Right cardiac atrium (tissue), 5 donors: ENCODE measurements around the gene S100A13. TPM values are rescaled to one million over a fixed set of nuclear protein-coding genes. Genes with fewer than 3 reads are reported as not detected.
A peak's percentile ranks its signal among the peaks of the same experiment; 100 is the strongest.
"Not testable (repeated sequence)": the region's sequence is repeated elsewhere in the genome, so short reads cannot be mapped to it uniquely, and the experiment has no call there.

Source experiments
- ATAC-seq, 2 donors: fragments of 200-7000 bp; cut with Tn5 transposase; one replicate each; pipeline versions ENCODE4 v1.8.0 to v1.9.1; 2020; ENCODE audit warnings: moderate library complexity in 2 of 2, mild to moderate bottlenecking in 1 of 2
- DNase-seq, 3 donors: peaks; one replicate each; pipeline ENCODE4 v3.0.0-alpha.2; 2020
- H3K27ac ChIP-seq: one replicate; pipeline ENCODE4 v1.5.1; 2013; ENCODE audit warnings: mild to moderate bottlenecking, low read length, control low read depth, moderate library complexity
- H3K27me3 ChIP-seq: one replicate; pipeline ENCODE4 v1.6.1; 2013; ENCODE audit not compliant: control insufficient read depth, insufficient read depth
- H3K4me1 ChIP-seq: one replicate; pipeline ENCODE4 v1.6.1; 2013; ENCODE audit warnings: low read length; ENCODE audit not compliant: control insufficient read depth, insufficient read depth
- H3K4me3 ChIP-seq: one replicate; pipeline ENCODE4 v1.5.1; 2013; ENCODE audit warnings: low read length, control low read depth
- H3K9me3 ChIP-seq: one replicate; pipeline ENCODE4 v1.6.1; 2013; ENCODE audit warnings: low read length; ENCODE audit not compliant: control insufficient read depth
- WGBS: extraction: QIAGEN DNeasy Blood & Tissue Kit; methylation state at CpG from one replicate; pipeline ENCODE4 v1.1.7; 2013; 5-methylcytosine and 5-hydroxymethylcytosine counted together
- intact Hi-C, 4 donors: fragments of 100-400 bp; cut with DNase I; formaldehyde crosslinking; loops; one replicate each; pipeline versions ENCODE4 v1.11.0 to v1.14.0; 2022 to 2023
- polyA plus RNA-seq: library from polyadenylated mRNA; stranded (reverse); fragments of 200-250 nt; gene quantifications from one replicate; pipeline ENCODE4 v1.2.3, GENCODE V29; 2013
- total RNA-seq, 4 donors: library from RNA; stranded (reverse); fragmentation: NEBNext Ultra II Directional; extraction: Animal tissue kit (Norgen Biotek cat#: 25700); gene quantifications; one replicate each; pipeline ENCODE4 v1.2.1, GENCODE V29; 2021
- donor health status: healthy with polysubstance abuse.
- donor health status: DM: no; HTN: yes; CAD: no.
- donor health status: DM: no; HTN: no; CAD: no.
- donor health status: DM: no; HTN: yes; CAD: no; lungs with severe emphysema.
- donor health status: DM: yes; HTN: yes; CAD: no.

Gene S100A13
- total and polyA plus RNA-seq, 5 donors: 183 to 295 (median 226) TPM

DNA sequence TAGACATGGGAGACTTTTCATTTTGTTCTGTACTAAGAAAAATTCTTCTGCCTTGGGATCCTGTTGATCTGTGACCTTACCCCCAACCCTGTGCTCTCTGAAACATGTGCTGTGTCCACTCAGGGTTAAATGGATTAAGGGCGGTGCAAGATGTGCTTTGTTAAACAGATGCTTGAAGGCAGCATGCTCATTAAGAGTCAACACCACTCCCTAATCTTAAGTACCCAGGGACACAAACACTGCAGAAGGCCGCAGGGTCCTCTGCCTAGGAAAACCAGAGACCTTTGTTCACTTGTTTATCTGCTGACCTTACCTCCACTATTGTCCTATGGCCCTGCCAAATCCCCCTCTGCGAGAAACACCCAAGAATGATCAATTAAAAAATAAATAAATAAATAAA is 43.8 kb downstream of the S100A13 start:
- 86% methylated on average over 3 of the region's 3 CpGs for WGBS
- intact Hi-C loops, DNase-seq: not testable (repeated sequence)

DNA sequence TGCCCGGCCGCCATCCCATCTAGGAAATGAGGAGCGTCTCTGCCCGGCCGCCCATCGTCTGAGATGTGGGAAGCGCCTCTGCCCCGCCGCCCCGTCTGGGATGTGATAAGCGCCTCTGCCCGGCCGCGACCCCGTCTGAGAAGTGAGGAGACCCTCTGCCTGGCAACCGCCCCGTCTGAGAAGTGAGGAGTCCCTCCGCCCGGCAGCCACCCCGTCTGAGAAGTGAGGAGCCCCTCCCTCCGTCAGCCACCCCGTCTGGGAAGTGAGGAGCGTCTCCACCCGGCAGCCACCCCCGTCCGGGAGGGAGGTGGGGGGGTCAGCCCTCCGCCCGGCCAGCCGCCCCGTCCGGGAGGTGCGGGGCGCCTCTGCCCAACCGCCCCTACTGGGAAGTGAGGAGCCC is 44.5 kb downstream of the S100A13 start:
- H3K27ac ChIP-seq, H3K27me3 ChIP-seq, ATAC-seq, H3K9me3 ChIP-seq, H3K4me1 ChIP-seq, intact Hi-C loops, H3K4me3 ChIP-seq: not testable (repeated sequence)
- peak in 1 of 3 donors; percentile 62 for DNase-seq
- WGBS: 94% methylated on average over 32 of the region's 34 CpGs

More for the DNA sequence above, 43.8 kb downstream of the S100A13 start:
- not testable (repeated sequence) for H3K27ac ChIP-seq, H3K4me3 ChIP-seq, H3K9me3 ChIP-seq, H3K27me3 ChIP-seq, H3K4me1 ChIP-seq, ATAC-seq

DNA sequence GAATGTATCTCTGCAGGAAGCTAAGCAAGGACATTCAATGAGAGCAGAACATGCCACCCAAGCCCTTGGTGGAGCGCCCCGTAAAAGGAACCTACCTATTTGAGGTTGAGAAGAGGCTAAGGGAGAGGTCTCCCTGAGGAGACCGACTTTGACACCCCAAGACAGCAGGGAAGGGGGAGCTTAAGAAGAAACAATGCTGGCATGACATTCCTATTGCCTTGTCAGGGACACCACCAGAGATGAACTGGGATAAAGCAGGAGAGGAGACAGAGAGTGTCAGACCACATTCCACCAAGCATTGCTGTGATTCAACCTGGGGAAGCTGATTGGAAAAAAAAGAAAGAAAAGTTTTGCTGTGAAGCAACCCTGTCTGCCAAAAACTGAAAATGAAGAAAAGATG is 48.4 kb downstream of the S100A13 start:
- ATAC-seq: no peak
- WGBS: 88% methylated on average over 3 of the region's 3 CpGs
- Histone ChIP-seq H3K9me3 (no peaks in the 10 kb centered on the region), H3K4me3 (no peak overlapping the region), H3K27me3 (no peaks in the 10 kb centered on the region), H3K4me1 (no peaks in the 10 kb centered on the region), H3K27ac (no peak overlapping the region)
- intact Hi-C loops: loop anchor here in 2 of 4 donors (10.0 kb wide), 1 partner anchor 46 kb away; the partner anchor contains the start of genes S100A1 (in 2 of the 2) and S100A13 (in 2 of the 2)
- DNase-seq: no peak

DNA sequence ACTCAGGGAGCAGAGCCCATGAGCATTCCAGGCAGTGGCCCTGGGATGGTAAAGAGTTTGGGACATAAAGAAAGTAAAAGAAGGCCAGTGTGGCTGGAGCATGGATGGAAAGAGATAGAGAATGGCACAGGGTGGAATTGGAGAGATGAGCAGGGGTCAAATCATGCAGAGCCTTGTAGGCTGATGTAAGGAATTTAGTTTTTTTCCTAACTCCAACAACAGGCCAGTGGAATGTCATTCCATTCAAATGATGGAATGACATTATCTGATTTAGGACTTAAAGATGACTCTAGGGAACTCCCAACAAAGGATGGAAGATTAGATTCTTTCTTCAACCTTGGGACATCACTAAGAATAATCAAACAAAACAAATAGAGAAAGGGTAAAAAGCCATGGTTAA is 48.8 kb downstream of the S100A13 start:
- H3K4me1 ChIP-seq: no peaks in the 10 kb centered on the region
- DNase-seq (no peak), ATAC-seq (no peak)
- H3K27ac ChIP-seq: no peak overlapping the region
- no peaks in the 10 kb centered on the region for H3K9me3 ChIP-seq
- H3K4me3 ChIP-seq: no peak overlapping the region
- intact Hi-C loops: loop anchor here in 2 of 4 donors (10.0 kb wide), 1 partner anchor 46 kb away; the partner anchor contains the start of genes S100A1 (in 2 of the 2) and S100A13 (in 2 of the 2)
- no peaks in the 10 kb centered on the region for H3K27me3 ChIP-seq

DNA sequence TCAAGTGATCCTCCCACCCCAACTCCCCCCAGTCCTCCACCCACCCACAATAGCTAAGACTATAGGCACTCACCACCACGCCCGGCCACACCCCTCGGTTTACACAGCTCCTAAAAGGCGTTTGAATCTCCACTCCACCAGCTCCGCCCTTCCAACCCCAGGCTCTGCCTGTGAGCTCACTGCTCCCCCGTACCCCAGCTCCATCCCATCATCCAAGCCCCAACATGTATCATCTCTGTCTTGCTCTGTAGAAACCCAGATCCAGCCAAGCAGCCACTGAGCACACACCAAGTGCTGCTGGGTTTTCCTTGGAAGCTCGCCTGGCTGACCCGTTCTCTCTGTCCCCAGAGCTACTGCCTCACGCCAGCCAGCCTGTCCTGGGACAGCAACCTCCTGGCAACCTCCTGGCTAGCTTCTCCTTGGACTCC is 49.7 kb downstream of the S100A13 start:
- intact Hi-C loops: loop anchor here in 2 of 4 donors (10.0 kb wide), 1 partner anchor 47 kb away; the partner anchor contains the start of genes S100A1 (in 2 of the 2) and S100A13 (in 2 of the 2)

DNA sequence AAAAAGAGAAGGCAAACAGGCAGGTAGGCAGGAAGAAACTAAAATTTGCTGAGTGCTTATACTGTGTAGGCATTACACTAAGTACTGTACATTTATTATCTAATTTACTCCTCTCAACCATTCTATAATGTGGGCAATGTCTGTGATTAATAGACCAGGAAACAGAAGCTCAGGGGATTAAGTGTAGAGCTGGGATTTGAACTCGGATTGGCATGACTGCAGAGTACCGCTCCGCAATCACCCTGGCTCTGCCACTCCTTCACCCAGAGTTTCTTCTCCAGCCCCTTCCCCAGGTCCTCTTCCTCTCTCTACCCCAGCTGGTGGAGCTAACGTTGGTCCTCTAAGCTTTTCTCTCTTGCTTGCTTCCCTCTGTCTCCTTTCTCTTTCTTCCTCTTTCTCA is 50.2 kb downstream of the S100A13 start:
- no peak overlapping the region for H3K27ac ChIP-seq
- no peaks in the 10 kb centered on the region for H3K4me1 ChIP-seq
- no peak overlapping the region for H3K4me3 ChIP-seq
- intact Hi-C loops: loop anchor here in 2 of 4 donors (10.0 kb wide), 1 partner anchor 48 kb away; the partner anchor contains the start of genes S100A1 (in 2 of the 2) and S100A13 (in 2 of the 2)
- ATAC-seq: no peak
- no peak for DNase-seq
- H3K9me3 ChIP-seq: no peaks in the 10 kb centered on the region
- H3K27me3 ChIP-seq: no peaks in the 10 kb centered on the region
- 74% methylated on average over 4 of the region's 4 CpGs for WGBS

More for the DNA sequence above, 49.7 kb downstream of the S100A13 start:
- ATAC-seq (peak; percentile 58 to 93), DNase-seq (peak; percentile 56 to 90 (median 87))
- no peak overlapping the region for H3K4me3 ChIP-seq
- H3K27me3 ChIP-seq: no peaks in the 10 kb centered on the region
- no peak overlapping the region for H3K27ac ChIP-seq
- 60% methylated on average over 9 of the region's 9 CpGs for WGBS
- no peaks in the 10 kb centered on the region for H3K9me3 ChIP-seq
- H3K4me1 ChIP-seq: no peaks in the 10 kb centered on the region

DNA sequence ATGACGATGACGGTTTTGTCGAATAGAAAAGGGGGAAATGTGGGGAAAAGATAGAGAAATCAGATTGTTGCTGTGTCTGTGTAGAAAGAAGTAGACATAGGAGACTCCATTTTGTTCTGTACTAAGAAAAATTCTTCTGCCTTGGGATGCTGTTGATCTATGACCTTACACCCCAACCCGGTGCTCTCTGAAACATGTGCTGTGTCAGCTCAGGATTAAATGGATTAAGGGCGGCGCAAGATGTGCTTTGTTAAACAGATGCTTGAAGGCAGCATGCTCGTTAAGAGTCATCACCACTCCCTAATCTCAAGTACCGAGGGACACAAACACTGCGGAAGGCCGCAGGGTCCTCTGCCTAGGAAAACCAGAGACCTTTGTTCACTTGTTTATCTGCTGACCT is 51.8 kb downstream of the S100A13 start:
- intact Hi-C loops: loop anchor here in 2 of 4 donors (10.0 kb wide), 1 partner anchor 49 kb away; the partner anchor contains the start of genes S100A1 (in 2 of the 2) and S100A13 (in 2 of the 2)
- ATAC-seq, H3K4me3 ChIP-seq, DNase-seq, H3K27ac ChIP-seq, H3K27me3 ChIP-seq, H3K4me1 ChIP-seq, H3K9me3 ChIP-seq: not testable (repeated sequence)
- 83% methylated on average over 10 of the region's 10 CpGs for WGBS

DNA sequence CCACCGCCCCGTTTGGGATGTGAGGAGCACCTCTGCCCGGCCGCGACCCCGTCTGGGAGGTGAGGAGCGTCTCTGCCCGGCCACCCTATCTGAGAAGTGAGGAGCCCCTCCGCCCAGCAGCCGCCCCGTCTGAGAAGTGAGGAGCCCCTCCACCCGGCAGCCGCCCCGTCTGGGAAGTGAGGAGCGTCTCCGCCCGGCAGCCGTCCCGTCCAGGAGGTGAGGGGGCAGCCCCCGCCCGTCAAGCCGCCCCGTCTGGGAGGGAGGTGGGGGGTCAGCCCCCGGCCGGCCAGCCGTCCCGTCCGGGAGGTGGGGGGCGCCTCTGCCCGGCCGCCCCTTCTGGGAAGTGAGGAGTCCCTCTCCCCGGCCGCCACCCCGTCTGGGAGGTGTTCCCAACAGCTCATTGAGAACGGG is 52.2 kb downstream of the S100A13 start:
- intact Hi-C loops: loop anchor here in 2 of 4 donors (10.0 kb wide), 1 partner anchor 50 kb away; the partner anchor contains the start of genes S100A1 (in 2 of the 2) and S100A13 (in 2 of the 2)
- WGBS: 96% methylated on average over 35 of the region's 35 CpGs
- DNase-seq, H3K9me3 ChIP-seq, H3K27me3 ChIP-seq, H3K4me1 ChIP-seq, H3K27ac ChIP-seq, H3K4me3 ChIP-seq, ATAC-seq: not testable (repeated sequence)

DNA sequence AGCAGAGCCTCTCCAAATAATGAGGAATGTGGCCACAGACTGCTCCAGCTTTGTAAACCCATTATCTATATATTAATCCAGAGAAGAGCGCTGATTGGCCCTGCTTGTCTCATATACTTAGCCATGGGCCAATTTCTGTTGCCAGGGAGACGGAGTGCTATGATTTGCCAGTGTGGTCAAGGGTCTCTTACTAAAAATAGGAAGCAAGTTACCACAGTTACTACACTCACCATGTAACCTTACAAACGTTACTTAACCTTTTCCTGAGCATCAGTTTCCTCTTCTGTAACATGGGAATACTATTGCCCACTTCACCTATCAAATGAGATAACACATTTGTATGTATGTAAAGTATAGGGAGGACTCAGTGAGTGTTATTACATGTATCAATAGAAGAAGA is 54.0 kb downstream of the S100A13 start:
- DNase-seq: no peak
- WGBS: 66% methylated on average over 3 of the region's 3 CpGs
- intact Hi-C loops: loop anchor here in 3 of 4 donors (5.0 to 10.0 kb wide), 2 partner anchors 39 to 51 kb away; partner anchors contain the start of genes S100A1 (in 2 of the 3), S100A13 (in 2 of the 3) and S100A16 (in 1 of the 3)
- no peaks in the 10 kb centered on the region for H3K27me3 ChIP-seq
- peaks cover under 1% of the 10 kb centered on the region for H3K4me1 ChIP-seq
- H3K9me3 ChIP-seq: no peaks in the 10 kb centered on the region
- H3K27ac ChIP-seq: no peak overlapping the region
- no peak for ATAC-seq
- no peak overlapping the region for H3K4me3 ChIP-seq

DNA sequence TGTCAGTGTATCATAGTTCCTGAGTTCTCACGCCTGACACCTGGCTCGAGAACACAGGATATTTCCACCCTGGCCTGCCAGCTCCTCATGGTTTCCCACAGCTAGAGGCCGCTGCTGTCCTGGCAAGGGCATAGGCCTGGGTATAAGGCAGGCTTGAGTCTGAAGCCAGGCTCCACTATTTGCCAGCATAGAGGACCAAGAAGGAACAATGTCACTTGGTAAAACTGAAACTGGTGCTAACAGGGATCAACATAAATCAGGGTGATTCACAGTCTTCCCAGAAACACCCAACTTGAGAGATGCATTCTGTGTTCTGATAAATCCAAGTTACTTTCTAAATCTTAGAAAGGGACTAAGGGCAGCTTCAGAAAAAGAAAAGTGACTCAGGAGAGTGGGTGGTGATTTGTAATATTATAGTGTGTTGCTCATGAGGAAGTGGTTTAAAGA is 54.7 kb downstream of the S100A13 start:
- peaks cover 6% of the 10 kb centered on the region for H3K4me1 ChIP-seq

DNA sequence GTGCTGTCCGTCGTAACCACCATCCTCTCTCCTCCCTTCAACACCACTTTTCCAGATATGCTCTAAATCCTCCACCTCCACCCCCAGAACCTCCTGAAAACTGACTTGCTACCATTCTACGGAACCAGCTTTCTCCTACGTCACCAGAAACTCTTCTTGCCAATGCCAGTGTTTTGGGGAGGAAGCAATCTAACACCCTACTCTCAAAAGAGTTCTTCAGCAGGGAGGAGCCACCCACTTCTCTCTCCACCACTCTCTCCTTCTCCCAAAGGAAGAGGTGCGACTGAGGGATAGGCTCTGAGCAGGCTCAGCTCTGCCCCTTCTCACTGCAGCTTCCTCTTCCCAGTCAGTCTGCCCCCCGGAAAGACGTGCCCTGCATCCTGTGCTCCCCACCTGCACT is 55.6 kb downstream of the S100A13 start:
- ATAC-seq: no peak
- no peak overlapping the region for H3K27ac ChIP-seq

More for the DNA sequence above, 54.7 kb downstream of the S100A13 start:
- intact Hi-C loops: loop anchor here in 3 of 4 donors (5.0 to 10.0 kb wide), 2 partner anchors 40 to 52 kb away; partner anchors contain the start of genes S100A1 (in 2 of the 3), S100A13 (in 2 of the 3) and S100A16 (in 1 of the 3)
- H3K9me3 ChIP-seq: no peaks in the 10 kb centered on the region
- WGBS: 12% methylated on average over 3 of the region's 3 CpGs
- DNase-seq (peak; percentile 83 to 92 (median 90)), ATAC-seq (peak; percentile 89 to 91)
- H3K27me3 ChIP-seq: no peaks in the 10 kb centered on the region
- no peak overlapping the region for H3K4me3 ChIP-seq
- peak overlapping the region; percentile 12 for H3K27ac ChIP-seq

More for the DNA sequence above, 55.6 kb downstream of the S100A13 start:
- peaks cover 10% of the 10 kb centered on the region for H3K4me1 ChIP-seq
- intact Hi-C loops: loop anchor here in 3 of 4 donors (2.0 to 10.0 kb wide), 3 partner anchors 39 to 53 kb away; partner anchors contain the start of genes S100A1 (in 2 of the 3), S100A13 (in 2 of the 3) and S100A16 (in 1 of the 3)
- H3K9me3 ChIP-seq: no peaks in the 10 kb centered on the region
- H3K4me3 ChIP-seq: no peak overlapping the region
- H3K27me3 ChIP-seq: no peaks in the 10 kb centered on the region
- DNase-seq: no peak
- 64% methylated on average over 7 of the region's 7 CpGs for WGBS
